Ishikawa (cell line): ENCODE data around the gene MMS19.

Experiments
- EP300 ChIP-seq: IDR thresholded peaks from 2 replicates; pipeline ENCODE4 v1.6.1; 2012; ENCODE audit warnings: borderline replicate concordance
- RAD21 ChIP-seq: IDR thresholded peaks from 2 replicates; pipeline ENCODE4 v1.6.1; 2012; ENCODE audit warnings: low read depth
- YY1 ChIP-seq: IDR thresholded peaks from 2 replicates; pipeline ENCODE4 v1.6.1; 2012; ENCODE audit warnings: low read depth
- TF ChIP-seq, protein P1 (sequence below): IDR thresholded peaks from 2 replicates; pipeline ENCODE4 v1.6.1; 2012

DNA sequence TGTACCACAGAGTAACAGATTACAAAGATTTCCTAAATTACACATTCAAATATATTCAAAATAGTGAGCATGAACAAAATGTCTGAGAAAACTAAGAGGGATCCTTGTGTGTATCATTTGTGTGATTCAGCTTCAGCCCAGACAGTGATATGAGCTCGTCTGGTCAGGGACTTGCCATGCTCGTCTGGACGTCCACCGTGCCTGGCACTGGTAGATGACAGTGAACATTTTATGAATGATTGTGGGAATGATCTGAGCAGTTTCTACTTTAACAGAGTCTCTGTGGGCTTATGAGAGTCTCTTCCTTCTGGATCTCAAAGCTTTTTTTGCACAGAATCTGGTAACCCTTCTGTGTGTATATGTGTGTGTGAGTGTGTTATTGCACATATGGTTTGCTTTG is 40.2 kb upstream of the MMS19 start:
- TF ChIP-seq, protein P1, sequence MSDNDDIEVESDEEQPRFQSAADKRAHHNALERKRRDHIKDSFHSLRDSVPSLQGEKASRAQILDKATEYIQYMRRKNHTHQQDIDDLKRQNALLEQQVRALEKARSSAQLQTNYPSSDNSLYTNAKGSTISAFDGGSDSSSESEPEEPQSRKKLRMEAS, result no peak
- TF ChIP-seq EP300, result no peak
- no peak for TF ChIP-seq YY1
- TF ChIP-seq RAD21, result no peak
